Vagina (tissue), 2 donors: ENCODE measurements around the gene BCL7B. TPM values are rescaled to one million over a fixed set of nuclear protein-coding genes. Genes with fewer than 3 reads are reported as not detected.
A peak's percentile ranks its signal among the peaks of the same experiment; 100 is the strongest.

ENCODE experiments used
- DNase-seq, 2 donors: peaks; one replicate each; pipeline ENCODE4 v3.0.0-alpha.2; 2017; ENCODE audit errors: extremely low spot score in 2 of 2
- H3K27ac ChIP-seq: fragments of 200-600 bp; sonication (generic); one replicate; pipeline ENCODE4 v1.5.1; 2019
- H3K27me3 ChIP-seq: fragments of 200-600 bp; sonication (generic); one replicate; pipeline ENCODE4 v1.5.1; 2019
- H3K36me3 ChIP-seq, 2 donors: fragments of 200-600 bp; sonication (generic); one replicate each; pipeline ENCODE4 v1.5.1; 2017 to 2019
- H3K4me1 ChIP-seq: fragments of 200-600 bp; sonication (generic); one replicate; pipeline ENCODE4 v1.5.1; 2019
- H3K4me3 ChIP-seq, 2 donors: fragments of 200-600 bp; sonication (generic); 1 replicate in 1 of 2; 2 replicates in 1 of 2; pipeline ENCODE4 v1.5.1; 2016 to 2019
- H3K9me3 ChIP-seq: fragments of 200-600 bp; sonication (generic); one replicate; pipeline ENCODE4 v1.5.1; 2019
- CTCF ChIP-seq, 3 experiments: fragments of 450-650 bp in 2 of 3; fragments of 200-600 bp in 1 of 3; sonication (generic) in 1 of 3; IDR thresholded peaks; one replicate each; pipeline ENCODE4 v1.5.1; 2017 to 2019; ENCODE audit warnings: antibody characterized with exemption in 3 of 3, mild to moderate bottlenecking in 2 of 3, moderate library complexity in 2 of 3
- POLR2A ChIP-seq, 2 donors: fragments of 450-650 bp; IDR thresholded peaks; one replicate each; pipeline ENCODE4 v1.6.1; 2017; ENCODE audit warnings: antibody characterized with exemption in 2 of 2, mild to moderate bottlenecking in 2 of 2, moderate library complexity in 2 of 2
- POLR2AphosphoS5 ChIP-seq, 2 donors: sonication (generic); formaldehyde crosslinking; IDR thresholded peaks; one replicate each; pipeline ENCODE4 v1.9.0; 2017; ENCODE audit warnings: antibody characterized with exemption in 2 of 2, mild to moderate bottlenecking in 2 of 2, low read depth in 1 of 2; ENCODE audit not compliant: insufficient read depth in 1 of 2
- intact Hi-C: fragments of 100-400 bp; cut with DNase I; formaldehyde crosslinking; loops from one replicate; pipeline ENCODE4 v1.15.1; 2023
- total RNA-seq: library from RNA; depleted of rRNA; stranded (reverse); fragments of >200 nt; gene quantifications from one replicate; pipeline ENCODE4 v1.2.3, GENCODE V29; 2016

The BCL7B gene
- total RNA-seq, 1 donor from 2014 or later, result 57.0 TPM

GRCh38 chr7:73521636-73522104 is 35.8 kb downstream of the BCL7B start:
- Histone ChIP-seq H3K27ac (peak overlapping the region; percentile 90), H3K4me3 (peak overlapping the region; percentile 66 to 75), H3K27me3 (no peaks in the 10 kb centered on the region), H3K9me3 (no peaks in the 10 kb centered on the region), H3K36me3 (peaks cover 0 to 7% of the 10 kb centered on the region in 2 donors), H3K4me1 (peaks cover 48% of the 10 kb centered on the region)
- no peak for DNase-seq
- TF ChIP-seq POLR2AphosphoS5 (IDR thresholded peaks at IDR 0.05; ENCODE audit: insufficient read depth in 1 of 2, low read depth in 1 of 2) (no peak), POLR2A (IDR thresholded peaks at IDR 0.05) (no peak), CTCF (IDR thresholded peaks at IDR 0.05) (no peak)
- intact Hi-C loops, result loop anchor here (1.0 to 5.0 kb wide), 3 partner anchors 36 to 56 kb away; partner anchors contain the start of genes BCL7B and TBL2

GRCh38 chr7:73520673-73521635 is 36.5 kb downstream of the BCL7B start:
- intact Hi-C loops, result loop anchor here (1.0 to 5.0 kb wide), 3 partner anchors 36 to 56 kb away; partner anchors contain the start of genes BCL7B and TBL2
- Histone ChIP-seq H3K9me3 (no peaks in the 10 kb centered on the region), H3K4me1 (peaks cover 48% of the 10 kb centered on the region), H3K36me3 (peaks cover 0 to 15% of the 10 kb centered on the region in 2 donors), H3K27ac (peak overlapping the region; percentile 90), H3K4me3 (peak overlapping the region; percentile 66 to 75), H3K27me3 (no peaks in the 10 kb centered on the region)
- DNase-seq, result no peak
- no peak for TF ChIP-seq CTCF (IDR thresholded peaks at IDR 0.05)
- TF ChIP-seq POLR2AphosphoS5 (IDR thresholded peaks at IDR 0.05; ENCODE audit: insufficient read depth in 1 of 2, low read depth in 1 of 2), result no peak
- no peak for TF ChIP-seq POLR2A (IDR thresholded peaks at IDR 0.05)

- no peak for DNase-seq
- H3K27ac ChIP-seq, result peak overlapping the region; percentile 90
- H3K27me3 ChIP-seq, result no peaks in the 10 kb centered on the region
- peaks cover 49% of the 10 kb centered on the region for H3K4me1 ChIP-seq
- no peaks in the 10 kb centered on the region for H3K9me3 ChIP-seq
- TF ChIP-seq CTCF (IDR thresholded peaks at IDR 0.05) (no peak), POLR2AphosphoS5 (IDR thresholded peaks at IDR 0.05; ENCODE audit: insufficient read depth in 1 of 2, low read depth in 1 of 2) (no peak), POLR2A (IDR thresholded peaks at IDR 0.05) (no peak)
- H3K4me3 ChIP-seq, result peak overlapping the region; percentile 29 to 66
- intact Hi-C loops, result loop anchor here (5.0 kb wide), 2 partner anchors 37 to 57 kb away; partner anchors contain the start of genes BCL7B and TBL2
- peaks cover 0 to 20% of the 10 kb centered on the region in 2 donors for H3K36me3 ChIP-seq
Measured at GRCh38 chr7:73519867-73520672, 37.4 kb downstream of the BCL7B start.

- Histone ChIP-seq H3K27ac (no peak overlapping the region), H3K36me3 (peaks cover 0 to 25% of the 10 kb centered on the region in 2 donors), H3K4me1 (peaks cover 59% of the 10 kb centered on the region), H3K27me3 (no peaks in the 10 kb centered on the region), H3K9me3 (no peaks in the 10 kb centered on the region), H3K4me3 (no peak overlapping the region)
- no peak for TF ChIP-seq POLR2A (IDR thresholded peaks at IDR 0.05)
- no peak for TF ChIP-seq POLR2AphosphoS5 (IDR thresholded peaks at IDR 0.05; ENCODE audit: insufficient read depth in 1 of 2, low read depth in 1 of 2)
- no peak for TF ChIP-seq CTCF (IDR thresholded peaks at IDR 0.05)
- DNase-seq, result no peak
- intact Hi-C loops, result no loop called here
Measured at GRCh38 chr7:73518470-73518869, 39.0 kb downstream of the BCL7B start.
